Ascending aorta (tissue), 2 donors: Measurements from ENCODE around the gene PDPK1. TPM values are rescaled to one million over a fixed set of nuclear protein-coding genes. Genes with fewer than 3 reads are reported as not detected.
A peak's percentile ranks its signal among the peaks of the same experiment; 100 is the strongest.

Experiments
- DNase-seq, 2 donors: peaks; one replicate each; pipeline ENCODE4 v3.0.0-alpha.2; 2019; ENCODE audit warnings: low spot score in 2 of 2
- H3K27ac ChIP-seq, 2 donors: fragments of 200-600 bp; sonication (generic); one replicate each; pipeline ENCODE4 v1.5.1; 2016 to 2017; ENCODE audit warnings: mild to moderate bottlenecking in 1 of 2
- H3K27me3 ChIP-seq: fragments of 200-600 bp; sonication (generic); one replicate; pipeline ENCODE4 v1.5.1; 2017
- H3K36me3 ChIP-seq, 2 donors: fragments of 200-600 bp; sonication (generic); one replicate each; pipeline ENCODE4 v1.5.1; 2016
- H3K4me1 ChIP-seq, 2 donors: fragments of 200-600 bp; sonication (generic); one replicate each; pipeline ENCODE4 v1.5.1; 2016 to 2017; ENCODE audit warnings: mild to moderate bottlenecking in 1 of 2
- H3K4me3 ChIP-seq, 2 donors: fragments of 200-600 bp; sonication (generic); one replicate each; pipeline ENCODE4 v1.5.1; 2016 to 2017; ENCODE audit warnings: mild to moderate bottlenecking in 1 of 2
- H3K9me3 ChIP-seq, 2 donors: fragments of 200-600 bp; sonication (generic); one replicate each; pipeline ENCODE4 v1.5.1; 2016
- intact Hi-C: fragments of 100-400 bp; cut with DNase I; formaldehyde crosslinking; loops from one replicate; pipeline ENCODE4 v1.15.1; 2023
- total RNA-seq: library from RNA; depleted of rRNA; stranded (reverse); fragments of >200 nt; gene quantifications from one replicate; pipeline ENCODE4 v1.1.0, GENCODE V29; 2016
- TF ChIP-seq, protein P1 (sequence below), 3 experiments: fragments of 200-600 bp in 2 of 3; fragments of 450-650 bp in 1 of 3; sonication (generic) in 2 of 3; IDR thresholded peaks; one replicate each; pipeline ENCODE4 v1.5.1; 2016 to 2019; ENCODE audit warnings: antibody characterized with exemption in 3 of 3, mild to moderate bottlenecking in 1 of 3, moderate library complexity in 1 of 3

PDPK1 gene
- total RNA-seq, 1 donor from 2014 or later: 23.2 TPM

DNA sequence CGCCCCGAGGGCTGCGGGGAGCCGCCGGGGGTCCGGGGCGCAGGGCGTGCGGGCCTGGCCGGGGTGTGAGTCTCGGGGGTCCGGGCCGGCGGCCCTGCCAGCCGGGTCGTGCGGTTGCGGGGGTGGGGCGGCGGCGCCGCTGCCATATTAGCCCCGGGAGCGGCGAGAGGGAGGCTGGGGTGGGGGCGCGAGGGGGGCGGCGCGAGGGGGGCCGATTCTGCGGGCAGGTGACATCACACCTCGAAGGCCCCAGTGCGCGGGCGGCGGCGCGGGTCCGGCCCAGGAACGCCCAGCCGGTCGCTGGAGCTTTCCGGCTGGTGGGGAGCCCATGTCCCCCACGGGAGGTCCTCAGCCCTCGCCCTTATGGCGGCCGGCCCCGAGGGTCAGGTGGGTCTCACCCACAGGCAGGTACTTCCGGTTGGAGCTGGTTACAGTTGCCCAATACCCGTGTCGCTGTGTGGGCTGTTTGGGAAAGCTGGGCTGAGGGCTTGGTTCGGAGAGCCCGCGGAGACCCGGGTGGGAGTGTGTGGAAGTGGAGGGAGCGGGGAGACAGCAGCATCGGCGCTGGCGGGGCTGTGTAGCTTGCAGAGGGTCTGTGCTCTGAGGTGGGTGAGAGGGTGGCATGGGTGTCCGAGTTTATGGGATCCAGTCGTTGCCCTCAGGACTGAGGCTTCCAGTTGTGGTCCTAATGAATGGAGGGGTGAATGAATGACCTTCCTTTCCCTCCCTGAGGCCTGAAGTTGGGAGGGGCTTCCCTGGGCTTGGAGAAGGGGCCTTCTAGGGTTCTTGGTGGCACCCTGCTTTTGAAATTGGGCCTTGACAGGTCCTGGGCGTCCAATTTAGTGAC, 23.3 kb upstream of the PDPK1 start:
- Histone ChIP-seq H3K9me3 (no peaks in the 10 kb centered on the region), H3K27me3 (no peaks in the 10 kb centered on the region), H3K27ac (peak overlapping the region; percentile 96 to 97), H3K4me3 (peak overlapping the region; percentile 81 to 98), H3K4me1 (peaks cover 12 to 51% of the 10 kb centered on the region in 2 donors), H3K36me3 (peaks cover 0 to 10% of the 10 kb centered on the region in 2 donors)
- intact Hi-C loops: loop anchor here (5.0 to 10.0 kb wide), 3 partner anchors 247 to 550 kb away; partner anchors contain the start of genes ELOB, RNF151, RNPS1 and RPS2
- TF ChIP-seq, protein P1, sequence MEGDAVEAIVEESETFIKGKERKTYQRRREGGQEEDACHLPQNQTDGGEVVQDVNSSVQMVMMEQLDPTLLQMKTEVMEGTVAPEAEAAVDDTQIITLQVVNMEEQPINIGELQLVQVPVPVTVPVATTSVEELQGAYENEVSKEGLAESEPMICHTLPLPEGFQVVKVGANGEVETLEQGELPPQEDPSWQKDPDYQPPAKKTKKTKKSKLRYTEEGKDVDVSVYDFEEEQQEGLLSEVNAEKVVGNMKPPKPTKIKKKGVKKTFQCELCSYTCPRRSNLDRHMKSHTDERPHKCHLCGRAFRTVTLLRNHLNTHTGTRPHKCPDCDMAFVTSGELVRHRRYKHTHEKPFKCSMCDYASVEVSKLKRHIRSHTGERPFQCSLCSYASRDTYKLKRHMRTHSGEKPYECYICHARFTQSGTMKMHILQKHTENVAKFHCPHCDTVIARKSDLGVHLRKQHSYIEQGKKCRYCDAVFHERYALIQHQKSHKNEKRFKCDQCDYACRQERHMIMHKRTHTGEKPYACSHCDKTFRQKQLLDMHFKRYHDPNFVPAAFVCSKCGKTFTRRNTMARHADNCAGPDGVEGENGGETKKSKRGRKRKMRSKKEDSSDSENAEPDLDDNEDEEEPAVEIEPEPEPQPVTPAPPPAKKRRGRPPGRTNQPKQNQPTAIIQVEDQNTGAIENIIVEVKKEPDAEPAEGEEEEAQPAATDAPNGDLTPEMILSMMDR (IDR thresholded peaks at IDR 0.05): no peak
- DNase-seq: no peak

DNA sequence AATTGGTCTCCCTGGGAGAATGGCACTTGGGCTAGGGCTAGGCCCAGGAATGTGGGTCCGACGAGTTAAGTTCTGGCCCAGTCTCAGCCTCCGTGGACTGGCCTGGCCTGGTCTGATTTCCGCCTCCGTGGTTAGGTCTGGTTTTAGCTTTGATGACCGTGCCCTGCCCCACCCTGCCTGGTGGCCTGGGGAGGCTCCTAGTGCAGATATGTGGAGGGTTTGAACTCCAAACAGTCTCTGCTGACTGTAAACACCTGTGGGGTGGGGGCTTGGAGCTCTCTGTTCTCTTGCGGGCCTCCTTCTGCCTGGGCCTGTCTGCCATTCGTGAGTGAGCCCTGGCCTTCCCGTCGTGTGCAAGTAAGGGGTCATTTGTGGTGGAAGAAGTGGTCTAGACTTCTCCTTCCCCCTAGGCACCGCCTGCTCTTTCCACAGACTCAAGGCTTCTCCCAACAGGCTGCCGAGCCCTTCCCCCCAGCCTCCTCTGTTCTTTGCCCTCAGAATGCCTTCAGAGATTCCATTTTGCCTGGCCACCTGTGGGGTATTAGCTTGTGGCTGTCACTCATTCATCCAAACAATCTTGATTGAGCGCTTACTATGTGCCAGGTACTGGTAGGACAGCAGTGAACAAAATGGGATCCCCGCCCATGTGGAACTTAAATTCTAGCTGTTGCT, 22.5 kb upstream of the PDPK1 start:
- TF ChIP-seq, protein P1 (IDR thresholded peaks at IDR 0.05): no peak
- Histone ChIP-seq H3K27me3 (no peaks in the 10 kb centered on the region), H3K36me3 (peaks cover 0 to 12% of the 10 kb centered on the region in 2 donors), H3K4me3 (peak overlapping the region; percentile 81 to 98), H3K9me3 (no peaks in the 10 kb centered on the region), H3K4me1 (peaks cover 12 to 56% of the 10 kb centered on the region in 2 donors), H3K27ac (peak overlapping the region; percentile 96 to 97)
- DNase-seq: no peak
- intact Hi-C loops: loop anchor here (10.0 kb wide), 2 partner anchors 259 to 551 kb away; partner anchors contain the start of genes ELOB, RNF151 and RPS2

DNA sequence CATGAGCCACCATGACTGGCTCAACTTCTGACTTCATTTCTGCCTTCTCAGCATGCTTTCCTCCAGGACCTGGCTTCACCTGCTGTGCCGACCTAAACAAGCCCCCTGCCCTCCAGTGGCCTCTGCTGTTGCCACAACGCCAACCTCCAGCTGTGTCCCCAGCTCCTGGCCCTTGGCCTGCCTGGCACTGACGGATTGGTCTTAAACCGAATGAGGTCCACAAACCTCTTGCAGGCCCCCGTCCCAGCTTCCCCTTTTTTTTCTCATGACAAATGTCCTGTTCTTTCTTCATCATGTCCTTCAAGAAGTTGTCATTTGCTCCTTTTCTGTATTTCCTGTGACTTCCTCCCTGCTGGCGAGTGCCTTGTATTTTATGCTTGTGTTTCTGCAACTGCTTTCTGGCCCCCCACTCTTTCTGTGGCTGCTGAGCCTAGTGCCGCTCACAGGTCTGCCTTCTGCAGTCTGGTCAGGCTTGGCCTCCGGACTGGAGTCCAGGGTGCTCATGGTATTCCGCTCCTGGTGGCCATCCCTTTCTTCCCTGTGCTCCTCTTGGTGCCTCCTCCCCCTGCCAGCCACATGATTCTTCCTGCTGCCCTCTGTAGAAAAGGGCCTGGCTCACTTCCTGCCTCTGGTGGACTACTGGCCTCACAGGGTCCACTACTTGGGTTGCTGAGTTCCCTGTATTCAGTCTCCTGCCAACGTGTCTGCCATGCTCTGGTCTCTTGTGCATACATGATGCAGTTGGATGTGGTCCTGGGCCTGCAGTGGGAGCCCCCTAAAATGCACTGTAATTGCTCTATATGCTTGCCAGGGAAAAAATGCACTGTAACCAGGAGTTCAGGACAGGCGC, 21.2 kb upstream of the PDPK1 start:
- no peak for DNase-seq
- TF ChIP-seq, protein P1 (IDR thresholded peaks at IDR 0.05): no peak
- H3K4me1 ChIP-seq: peaks cover 12 to 63% of the 10 kb centered on the region in 2 donors
- H3K27ac ChIP-seq: peak overlapping the region; percentile 28 to 96
- H3K27me3 ChIP-seq: no peaks in the 10 kb centered on the region
- intact Hi-C loops: loop anchor here (10.0 kb wide), 2 partner anchors 258 to 552 kb away; partner anchors contain the start of genes ELOB, RNF151 and RPS2
- no peaks in the 10 kb centered on the region for H3K9me3 ChIP-seq
- H3K36me3 ChIP-seq: peaks cover 0 to 12% of the 10 kb centered on the region in 2 donors
- H3K4me3 ChIP-seq: peak overlapping the region; percentile 20 to 30

DNA sequence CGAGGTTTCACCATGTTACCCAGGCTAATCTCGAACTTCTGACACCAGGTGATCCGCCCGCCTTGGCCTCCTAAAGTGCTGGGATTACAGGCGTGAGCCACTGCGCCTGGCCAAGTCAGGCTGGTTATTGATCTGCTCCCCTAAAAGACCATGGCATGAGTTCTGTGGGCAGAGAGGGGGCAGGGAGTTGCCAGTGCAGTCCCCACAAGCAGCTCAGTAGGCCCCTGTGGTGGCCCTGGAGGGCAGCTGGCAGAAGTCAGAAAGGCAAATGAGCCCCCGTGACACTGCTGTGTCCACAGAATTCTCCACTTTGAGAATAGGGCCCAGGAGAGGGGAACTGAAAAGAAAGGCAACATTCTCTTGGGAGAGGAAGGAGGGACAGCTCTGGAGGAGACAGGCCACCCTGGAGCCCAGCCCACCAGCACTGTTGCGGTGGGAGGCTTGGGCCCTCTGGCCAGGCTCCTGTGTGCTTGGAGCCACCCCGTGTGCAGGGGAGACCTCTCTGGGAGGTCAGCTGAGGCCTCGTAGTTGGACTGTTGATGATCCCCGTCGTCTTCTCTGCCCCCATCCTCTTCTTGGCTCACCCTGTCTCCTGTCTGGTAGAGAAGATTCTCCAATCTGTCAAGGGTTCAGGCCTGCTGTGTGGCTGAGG, 19.7 kb upstream of the PDPK1 start:
- TF ChIP-seq, protein P1 (IDR thresholded peaks at IDR 0.05): no peak
- Histone ChIP-seq H3K36me3 (peaks cover 0 to 15% of the 10 kb centered on the region in 2 donors), H3K9me3 (no peaks in the 10 kb centered on the region), H3K4me3 (no peak overlapping the region), H3K27ac (peak overlapping the region in 1 of 2 donors; percentile 77), H3K27me3 (no peaks in the 10 kb centered on the region), H3K4me1 (peaks cover 12 to 59% of the 10 kb centered on the region in 2 donors)
- no peak for DNase-seq
- intact Hi-C loops: loop anchor here (10.0 kb wide), 2 partner anchors 257 to 553 kb away; partner anchors contain the start of genes ELOB, RNF151 and RPS2
